Activated CD4-positive, alpha-beta T cell treated with anti-CD3 and anti-CD28 coated beads for 1 hour (primary cell): ENCODE data around the gene ALG11.
"Not testable (repeated sequence)": the region's sequence is repeated elsewhere in the genome, so short reads cannot be mapped to it uniquely, and the experiment has no call there.

ENCODE experiments used
- DNase-seq: peaks from one replicate; pipeline ENCODE4 v3.0.0-alpha.2; 2020

ALG11 gene, protein sequence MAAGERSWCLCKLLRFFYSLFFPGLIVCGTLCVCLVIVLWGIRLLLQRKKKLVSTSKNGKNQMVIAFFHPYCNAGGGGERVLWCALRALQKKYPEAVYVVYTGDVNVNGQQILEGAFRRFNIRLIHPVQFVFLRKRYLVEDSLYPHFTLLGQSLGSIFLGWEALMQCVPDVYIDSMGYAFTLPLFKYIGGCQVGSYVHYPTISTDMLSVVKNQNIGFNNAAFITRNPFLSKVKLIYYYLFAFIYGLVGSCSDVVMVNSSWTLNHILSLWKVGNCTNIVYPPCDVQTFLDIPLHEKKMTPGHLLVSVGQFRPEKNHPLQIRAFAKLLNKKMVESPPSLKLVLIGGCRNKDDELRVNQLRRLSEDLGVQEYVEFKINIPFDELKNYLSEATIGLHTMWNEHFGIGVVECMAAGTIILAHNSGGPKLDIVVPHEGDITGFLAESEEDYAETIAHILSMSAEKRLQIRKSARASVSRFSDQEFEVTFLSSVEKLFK

DNA sequence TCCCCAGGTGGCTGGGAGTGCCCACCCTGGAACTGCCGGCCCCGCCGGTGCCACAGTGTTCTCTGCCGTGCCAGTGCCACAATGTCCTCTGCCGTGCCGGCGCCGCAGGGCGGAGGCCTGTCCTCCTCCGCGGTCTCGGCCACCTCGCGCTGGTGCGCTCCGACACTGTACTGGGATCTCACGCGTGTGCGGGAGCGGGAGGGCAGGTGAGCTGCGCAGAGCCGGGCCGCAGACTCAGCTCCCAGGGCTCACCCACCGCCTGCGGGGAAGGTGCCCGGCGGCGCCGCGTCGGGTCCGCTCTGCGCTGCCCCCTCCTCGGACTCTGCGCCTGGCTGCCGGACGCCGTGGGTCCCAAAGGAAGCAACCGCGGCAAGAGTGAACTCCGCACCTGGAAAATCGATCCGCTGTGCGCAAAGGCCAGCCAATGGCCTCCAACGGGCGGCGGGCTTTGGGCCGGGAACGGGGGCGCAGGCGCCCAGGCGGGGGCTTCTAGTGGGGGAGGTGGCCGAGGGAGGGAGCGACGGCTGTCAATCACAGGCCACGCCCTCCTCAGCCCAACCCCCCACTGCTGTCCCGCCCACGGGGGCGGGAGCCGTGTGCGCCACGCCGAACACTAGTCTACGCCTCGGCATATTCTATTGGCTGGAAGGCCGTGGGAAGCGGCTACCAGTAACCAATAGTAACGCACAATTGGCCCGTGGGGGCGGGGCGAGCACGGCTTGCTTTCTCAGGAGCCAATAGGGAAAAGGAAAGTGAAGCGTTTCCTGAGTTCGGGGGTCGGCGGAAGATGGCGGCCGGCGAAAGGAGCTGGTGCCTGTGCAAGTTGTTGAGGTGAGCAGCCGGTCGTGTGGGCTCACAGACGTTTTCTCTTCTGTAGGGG lies at the start of gene ALG11:
Gene ALG11, plus strand, starts transcription at position 767 of the 880 bp plus-strand sequence. Its CDS starts 21 bp downstream, at position 788.
- peak; percentile 99 for DNase-seq

DNA sequence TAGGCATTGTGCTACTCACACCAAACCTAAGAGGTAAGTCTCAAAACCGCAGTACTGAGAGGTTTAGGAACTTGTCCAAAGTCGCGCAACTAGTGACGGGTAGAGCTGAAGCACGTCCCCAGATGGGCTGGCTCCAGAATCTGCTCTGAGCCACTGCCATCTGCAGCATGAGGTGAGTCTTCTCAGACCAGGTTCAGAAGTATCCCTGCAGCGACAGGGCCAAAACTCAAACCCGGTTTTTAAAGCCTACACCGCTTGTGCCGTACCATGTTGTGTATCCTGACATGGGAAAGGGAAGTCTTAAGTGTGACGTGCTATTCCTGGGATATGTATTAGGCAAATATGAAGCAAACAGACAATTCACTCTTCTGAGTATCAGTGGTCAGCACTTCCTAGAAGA lies 46.0 kb upstream of the ALG11 start:
- no peak for DNase-seq

DNA sequence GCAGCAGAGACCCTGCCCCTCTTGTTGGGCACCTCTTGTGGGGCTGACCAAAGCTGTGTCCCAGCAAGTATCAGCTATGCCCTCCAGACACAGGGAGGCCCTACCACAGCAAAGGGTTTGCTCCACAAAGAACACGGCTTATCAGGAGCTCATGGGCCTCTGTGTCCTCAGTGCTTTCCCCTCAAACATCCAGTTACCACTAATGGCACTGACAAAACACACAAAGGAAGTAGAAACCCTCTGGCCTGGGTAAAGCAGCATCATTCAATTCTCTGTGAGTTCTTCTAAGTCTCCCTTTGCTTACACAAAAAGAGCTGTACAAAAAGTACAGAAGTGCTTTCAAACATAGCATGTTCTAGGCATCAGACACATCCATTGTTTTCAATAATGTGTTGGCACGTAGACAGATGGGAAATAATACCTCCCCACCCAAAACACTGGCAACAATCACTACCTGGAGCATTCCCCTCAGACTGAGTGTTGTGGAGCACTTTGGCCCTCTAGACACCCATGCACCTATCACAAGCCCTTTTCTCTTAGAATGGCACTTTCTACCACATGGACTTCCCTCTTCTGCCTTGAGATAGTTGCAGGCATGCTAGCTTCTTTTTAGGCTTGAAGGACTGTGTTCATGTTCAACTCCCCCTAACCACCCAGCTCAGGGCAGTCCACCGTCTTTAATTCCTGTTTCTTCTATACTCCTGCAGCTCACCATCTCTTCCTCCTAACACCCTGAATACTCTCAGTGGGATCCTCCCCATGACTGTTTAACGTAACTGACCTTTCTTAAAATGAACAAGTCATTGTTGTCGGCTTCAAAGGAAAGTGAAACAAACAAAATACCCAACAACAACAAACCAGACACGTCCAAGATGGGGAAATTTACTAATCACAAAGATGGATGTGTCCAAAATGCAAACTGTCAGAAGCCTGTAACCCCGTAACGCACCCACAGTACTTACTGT lies 44.4 kb upstream of the ALG11 start:
- DNase-seq, result no peak

DNA sequence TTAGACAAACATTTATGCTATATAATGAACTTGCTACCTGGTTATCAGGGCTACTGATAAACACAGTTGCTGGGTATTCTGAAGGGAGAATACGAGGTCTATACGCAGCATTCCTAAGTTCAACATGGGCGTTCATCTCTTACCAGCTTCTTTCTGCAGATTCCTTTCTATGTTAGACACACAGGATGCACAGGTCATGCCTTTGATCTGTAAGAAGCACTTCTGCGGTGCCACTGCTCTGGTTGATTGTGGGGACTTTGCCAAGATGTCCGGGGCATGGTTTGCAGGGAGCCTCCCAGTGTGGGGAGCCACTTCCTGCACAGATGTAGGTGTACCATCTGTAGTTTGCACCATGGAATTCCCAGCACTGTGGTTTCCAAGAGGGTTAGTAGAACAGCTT lies 41.8 kb upstream of the ALG11 start:
- DNase-seq, result no peak

DNA sequence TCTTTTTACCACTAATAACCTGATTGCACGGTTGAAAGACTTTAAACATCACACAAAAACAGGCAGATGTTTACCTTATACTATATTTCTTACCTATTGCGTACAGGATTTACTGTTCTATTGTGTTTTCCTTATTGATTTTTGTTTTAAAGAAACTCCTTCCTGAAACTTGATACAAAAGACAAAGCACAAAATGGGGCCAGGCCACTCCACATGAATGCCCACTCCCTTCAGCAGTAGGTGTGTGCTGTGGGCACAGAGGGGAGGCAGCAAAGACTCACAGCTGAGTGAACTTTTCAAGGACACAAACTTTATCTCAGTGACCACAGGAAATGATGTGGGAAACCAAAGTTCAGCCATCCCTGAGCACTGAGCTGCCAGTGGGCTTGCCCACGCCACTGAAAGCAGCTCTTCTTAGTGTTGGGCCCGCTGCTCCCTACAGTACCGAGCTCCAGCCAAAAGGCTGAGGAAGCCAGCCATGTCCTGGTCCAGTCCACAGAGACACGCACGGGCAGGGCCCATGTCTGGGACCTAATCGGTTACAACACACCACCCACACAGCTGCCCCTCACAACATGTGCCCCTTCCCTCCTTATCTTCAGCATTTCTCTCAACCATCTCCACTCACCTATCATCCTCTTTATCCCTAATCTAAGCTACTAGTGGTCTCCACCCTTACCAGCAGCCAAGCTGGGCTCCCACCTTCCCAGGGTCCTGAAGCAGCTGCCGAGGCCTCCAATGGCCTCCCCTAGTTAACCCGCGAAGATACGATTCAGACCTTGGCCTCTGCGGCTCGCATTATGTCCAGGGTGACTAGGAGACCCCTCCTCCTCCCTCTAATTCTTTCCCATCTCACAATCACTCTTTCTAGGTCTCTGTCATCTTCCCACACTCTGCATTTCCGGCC lies 40.4 kb upstream of the ALG11 start:
- DNase-seq, result no peak

DNA sequence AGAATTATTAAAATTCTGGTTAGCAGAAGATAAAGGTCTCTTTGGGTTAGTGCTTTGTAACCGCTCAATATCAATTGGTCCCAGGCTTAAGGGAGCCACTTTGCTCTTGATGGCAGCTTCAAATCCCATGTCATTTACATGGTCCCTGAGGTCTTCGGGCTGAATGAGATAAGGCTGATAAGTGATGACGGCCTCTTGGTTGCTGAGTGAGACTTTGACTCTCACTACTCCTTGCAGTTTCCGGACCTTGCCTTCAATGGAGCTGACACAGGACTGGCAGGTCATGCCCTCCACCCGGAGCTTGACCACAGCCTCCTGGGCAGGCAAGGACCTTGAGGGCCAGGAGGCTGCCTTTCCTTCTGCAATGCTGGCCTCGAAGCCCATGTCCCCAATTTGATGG lies 37.7 kb upstream of the ALG11 start:
- no peak for DNase-seq

DNA sequence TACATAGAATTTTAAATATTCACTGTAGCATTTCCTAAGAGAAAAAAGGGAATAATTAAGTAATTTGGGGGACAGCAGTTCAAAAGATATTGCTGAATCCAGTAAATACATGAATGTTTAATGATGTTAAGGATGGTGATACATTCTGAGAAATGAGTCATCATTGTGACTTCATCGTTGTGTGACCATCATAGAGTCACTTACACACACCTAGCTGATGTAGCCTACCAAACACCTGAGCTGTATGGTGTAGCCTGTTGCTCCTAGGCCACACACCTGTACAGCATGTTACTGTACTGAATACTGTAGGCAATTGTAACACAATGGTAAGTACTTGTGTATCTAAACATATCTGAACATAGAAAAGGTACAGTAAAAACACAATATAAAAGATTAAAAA lies 35.8 kb upstream of the ALG11 start:
- DNase-seq, result no peak

DNA sequence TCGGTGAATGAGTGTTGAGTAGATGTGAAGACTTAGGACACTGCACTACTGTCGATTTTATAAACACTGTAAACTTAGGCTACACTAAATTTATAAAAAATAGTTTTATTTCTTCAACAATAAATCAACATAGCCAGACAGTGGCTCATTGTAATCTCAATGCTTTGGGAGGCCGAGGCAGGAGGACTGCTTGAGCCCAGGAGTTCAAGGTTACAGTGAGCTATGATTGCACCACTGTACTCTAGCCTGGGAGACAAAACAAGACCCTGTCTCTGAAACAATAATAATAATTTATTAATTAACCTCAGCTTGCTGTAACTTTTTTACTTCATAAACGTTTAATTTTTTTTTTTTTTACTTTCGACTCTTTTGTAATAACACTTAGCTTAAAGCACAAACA lies 35.3 kb upstream of the ALG11 start:
- no peak for DNase-seq

DNA sequence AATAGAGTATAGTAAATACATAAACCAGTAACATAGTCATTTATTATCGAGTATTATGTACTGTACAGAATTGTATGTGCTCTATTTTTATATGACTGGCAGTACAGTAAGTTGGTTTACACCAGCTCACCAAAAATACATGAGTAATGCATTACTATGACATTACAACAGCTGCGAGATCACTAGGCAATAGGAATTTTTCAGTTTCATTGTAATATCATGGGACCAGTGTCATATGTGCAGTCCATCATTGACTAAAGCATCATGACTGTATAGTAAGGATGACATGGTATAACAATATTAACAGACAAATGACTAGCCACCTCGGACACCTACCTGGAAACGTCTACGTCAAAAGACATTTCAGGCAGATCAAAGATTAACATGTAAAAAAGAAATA lies 34.6 kb upstream of the ALG11 start:
- DNase-seq, result no peak

DNA sequence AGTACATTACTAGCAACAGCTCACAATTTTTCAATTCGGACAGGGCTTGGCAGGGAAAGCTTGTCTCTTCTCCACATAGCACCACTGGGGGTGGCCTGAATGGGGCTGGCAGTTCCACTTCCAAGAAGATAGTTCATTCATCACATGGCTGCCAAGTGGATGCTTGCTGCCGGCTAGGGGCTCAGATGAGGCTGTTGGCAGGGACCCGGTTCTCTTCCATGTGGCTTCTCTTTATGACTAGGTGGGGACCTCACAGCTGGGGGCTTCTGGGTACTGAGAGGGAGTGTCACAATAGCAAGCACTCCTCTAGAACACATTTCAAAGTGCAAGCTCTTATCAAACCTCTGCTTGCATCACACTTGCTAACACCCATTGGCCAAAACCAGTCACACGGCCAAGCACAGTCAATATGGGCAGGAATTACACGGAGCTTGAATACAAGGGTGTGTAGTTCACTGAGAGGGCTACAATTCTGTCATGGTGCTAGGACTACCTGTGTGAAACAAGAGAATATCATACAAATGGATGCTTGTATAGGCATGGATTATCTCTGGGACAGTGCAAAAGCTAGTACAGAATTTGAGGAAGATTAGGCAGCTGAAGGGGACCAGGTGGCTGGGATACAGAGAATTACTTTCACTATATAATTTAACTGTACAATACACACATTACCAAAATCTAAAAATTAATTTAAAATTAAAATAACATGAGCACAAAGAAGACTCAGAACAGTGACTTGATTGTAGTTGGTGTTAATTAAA lies 33.2 kb upstream of the ALG11 start:
- DNase-seq, result no peak

DNA sequence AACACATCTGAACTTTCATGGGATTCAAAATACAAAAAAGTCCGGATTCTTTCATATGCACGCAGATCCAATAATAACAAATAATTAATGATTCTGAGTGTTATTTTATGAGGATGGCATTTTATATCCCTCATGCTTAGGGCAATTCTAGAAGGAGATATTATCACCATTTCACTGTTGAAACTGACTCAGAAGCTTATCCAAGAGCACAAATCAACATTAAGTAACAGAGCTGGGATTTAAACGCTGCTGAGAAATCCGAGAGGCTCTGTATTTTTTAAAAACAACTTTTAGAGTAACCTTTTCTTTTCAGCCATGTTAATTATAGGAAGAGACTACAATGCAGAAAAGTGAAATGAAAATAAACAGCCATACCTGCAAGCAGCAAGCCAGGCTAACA lies 31.3 kb upstream of the ALG11 start:
- DNase-seq, result no peak

DNA sequence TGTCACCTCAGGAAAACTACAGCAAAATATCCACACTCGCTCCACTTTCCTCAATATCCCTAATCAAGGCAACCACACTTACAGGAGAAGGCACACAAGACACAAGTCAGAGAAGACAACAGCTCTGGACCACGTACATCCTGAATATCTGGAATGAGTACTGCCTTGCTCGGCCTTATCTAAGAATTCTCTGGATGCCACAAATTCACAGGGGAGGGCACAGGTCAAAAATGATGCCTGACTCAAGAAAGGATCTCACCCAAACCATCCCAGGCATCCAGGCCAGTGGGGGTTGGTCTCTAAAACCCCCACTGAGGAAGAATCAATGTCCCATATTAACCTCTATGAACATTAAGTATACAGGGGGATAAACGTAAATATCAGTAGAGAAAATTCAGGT lies 30.8 kb upstream of the ALG11 start:
- DNase-seq, result no peak

DNA sequence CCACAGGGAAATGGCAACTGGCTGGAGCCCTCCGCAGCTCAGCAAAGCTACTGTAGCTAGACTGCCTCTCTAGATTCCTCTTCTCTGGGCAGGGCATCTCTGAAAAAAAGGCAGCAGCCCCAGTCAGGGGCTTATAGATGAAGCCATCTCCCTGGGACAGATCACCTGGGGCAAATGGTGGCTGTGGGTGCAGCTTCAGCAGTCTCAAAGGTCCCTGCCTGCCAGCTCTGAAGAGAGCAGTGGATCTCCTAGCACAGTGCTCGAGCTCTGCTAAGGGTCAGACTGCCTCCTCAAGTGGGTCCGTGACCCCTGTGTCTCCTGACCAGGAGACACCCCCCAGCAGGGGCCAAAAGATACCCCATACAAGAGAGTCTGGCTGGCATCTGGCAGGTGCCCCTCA lies 28.9 kb upstream of the ALG11 start:
- not testable (repeated sequence) for DNase-seq

DNA sequence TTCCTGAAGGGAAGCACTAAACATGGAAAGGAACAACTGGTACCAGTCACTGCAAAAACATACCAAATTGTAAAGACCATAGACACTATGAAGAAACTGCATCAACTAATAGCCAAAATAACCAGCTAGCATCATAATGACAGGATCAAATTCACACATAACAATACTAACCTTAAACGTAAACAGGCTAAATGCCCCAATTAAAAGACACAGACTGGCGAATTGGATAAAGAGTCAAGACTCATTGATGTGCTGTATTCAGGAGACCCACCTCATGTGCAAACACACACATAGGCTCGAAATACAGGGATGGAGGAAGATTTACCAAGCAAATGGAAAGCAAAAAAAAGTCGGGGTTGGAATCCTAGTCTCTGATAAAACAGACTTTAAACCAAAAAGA lies 27.3 kb upstream of the ALG11 start:
- DNase-seq, result not testable (repeated sequence)

DNA sequence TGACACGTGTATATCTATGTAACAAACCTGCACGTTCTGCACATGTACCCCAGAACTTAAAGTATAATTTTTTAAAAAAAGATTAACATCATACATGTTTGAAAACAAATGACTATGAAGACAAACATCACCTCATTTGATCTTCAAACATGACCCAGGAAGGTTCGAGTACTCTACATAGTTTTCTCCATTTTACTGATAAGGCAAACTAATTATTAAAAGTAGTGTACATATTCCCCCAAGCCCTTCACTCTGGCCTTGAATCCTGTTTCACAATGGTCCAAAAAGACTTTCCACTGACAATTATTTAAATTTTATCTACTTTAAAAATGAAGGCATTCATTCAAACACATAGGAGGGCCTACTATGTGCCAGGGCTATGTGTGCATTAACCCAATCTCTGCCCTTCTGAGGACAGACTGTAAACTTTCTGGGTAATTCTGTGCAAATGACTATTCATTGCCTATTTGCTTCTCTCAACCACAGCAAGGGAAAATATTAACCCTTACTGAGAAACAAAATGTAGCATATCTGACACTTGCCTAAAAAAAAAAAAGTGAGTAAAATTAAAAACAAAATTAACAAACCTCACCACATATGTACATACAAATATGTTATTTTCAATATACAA lies 23.1 kb upstream of the ALG11 start:
- no peak for DNase-seq

DNA sequence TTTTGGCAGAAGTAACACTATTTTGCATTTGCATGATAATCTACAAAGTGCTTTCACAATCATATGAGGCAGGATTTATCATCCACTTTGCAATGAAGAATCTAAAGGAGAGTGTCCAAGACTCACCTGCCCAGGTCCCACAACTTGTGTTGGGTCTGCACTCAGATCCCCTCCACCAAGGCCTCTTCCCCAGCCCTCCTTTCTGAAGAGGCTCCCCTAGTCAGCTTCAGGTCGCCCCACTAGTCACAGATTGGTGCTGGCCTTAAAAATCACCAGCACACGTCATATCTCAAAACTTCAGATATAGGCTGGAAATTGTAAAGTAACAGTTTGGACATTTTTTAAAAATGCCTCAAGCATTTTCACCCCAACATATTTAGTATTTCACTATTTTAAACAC lies 18.5 kb upstream of the ALG11 start:
- DNase-seq, result no peak

DNA sequence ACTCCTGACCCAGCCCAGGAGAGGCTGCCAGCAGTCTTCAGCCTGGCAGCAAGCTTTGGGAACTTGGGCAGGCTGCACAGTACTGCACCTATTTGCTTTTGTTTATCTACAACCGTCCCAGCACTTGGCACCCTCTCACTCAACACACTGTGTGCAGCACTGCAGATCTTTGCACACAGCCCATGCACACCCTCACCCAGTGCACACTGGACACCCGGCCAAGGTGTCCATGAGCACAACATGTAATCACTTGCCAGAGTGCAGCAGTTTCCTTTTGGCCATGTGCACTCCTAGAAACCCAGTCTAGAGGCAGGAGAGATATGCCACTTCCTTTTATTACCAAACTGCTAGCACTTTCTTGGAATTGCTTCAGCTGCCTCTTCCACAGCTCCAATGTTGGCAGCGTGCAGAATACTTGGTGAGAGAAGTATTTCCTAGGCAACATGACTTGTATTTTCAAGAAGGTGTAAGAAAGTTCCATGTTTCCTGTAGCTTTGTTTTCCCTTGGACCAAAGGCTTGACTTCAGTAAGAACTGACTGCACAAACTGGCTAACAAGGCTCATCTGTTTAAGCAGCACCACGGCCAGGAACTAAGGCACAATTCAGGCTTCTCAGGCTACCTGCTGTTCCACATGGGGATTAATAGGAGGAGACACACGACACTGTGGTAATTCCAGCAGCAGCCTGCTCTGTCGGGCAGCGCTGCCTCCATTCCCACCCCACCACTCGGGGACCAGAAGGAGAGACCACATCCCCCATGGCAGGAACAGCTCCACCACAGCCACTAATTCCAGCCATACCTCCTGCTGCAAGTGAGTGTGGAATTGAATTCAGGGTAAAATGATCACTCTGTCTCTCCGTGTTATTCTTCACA lies 16.3 kb upstream of the ALG11 start:
- no peak for DNase-seq

DNA sequence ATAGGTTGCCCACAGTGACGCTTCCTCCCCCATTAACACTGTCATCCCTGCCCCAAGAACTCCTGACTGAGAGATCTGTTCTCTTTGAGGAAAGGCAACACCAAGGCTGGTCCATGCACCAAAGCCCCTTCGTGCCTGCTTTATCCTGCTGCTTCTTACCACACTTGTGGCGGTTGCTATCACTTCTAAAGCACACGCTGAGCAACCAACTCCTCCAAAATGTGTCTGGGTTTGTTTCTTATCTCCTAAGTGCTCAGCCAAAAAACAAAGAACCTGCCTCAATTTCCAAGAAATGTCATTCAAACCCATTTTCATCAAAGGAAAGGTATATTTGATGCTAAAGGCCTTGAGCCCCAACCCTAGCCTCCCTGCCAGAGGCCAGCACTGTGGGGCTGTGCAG lies 15.6 kb upstream of the ALG11 start:
- DNase-seq, result no peak

DNA sequence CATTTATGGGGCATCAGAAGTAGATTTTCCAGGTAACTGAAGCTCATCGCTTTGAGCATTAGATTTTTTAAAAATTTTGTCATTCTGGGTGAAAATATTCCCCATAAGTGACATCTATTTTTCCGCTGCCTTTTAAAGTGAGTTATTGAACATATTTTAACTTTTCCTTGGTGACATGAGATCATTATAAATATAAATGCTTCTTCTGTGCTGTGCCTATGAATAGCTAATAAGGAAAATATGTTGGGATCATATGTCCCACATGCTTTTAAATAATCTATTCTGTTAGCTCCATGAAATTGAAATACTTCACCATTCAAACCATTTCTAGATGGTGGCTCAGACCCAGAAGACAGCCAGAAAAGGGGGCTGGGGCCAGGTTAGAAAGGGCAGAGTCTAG lies 15.0 kb upstream of the ALG11 start:
- no peak for DNase-seq
